ENCODE results near the gene MTG1.

GRCh38 chr10:133344236-133344635 is 49.7 kb upstream of the MTG1 start:
- TF ChIP-seq CTCF (conservative IDR thresholded peaks at IDR 0.05; ENCODE audit: low read length), result no peak
- no peak for TF ChIP-seq EZH2phosphoT487 (IDR thresholded peaks at IDR 0.05; ENCODE audit: borderline replicate concordance)

Measured in Loucy (cell line).